GDM1 (cell line): ENCODE results near the gene NEAT1.

ENCODE experiments used
- DNase-seq: peaks from one replicate; lab custom pipeline; 2025; lab: John Stamatoyannopoulos, UW

NEAT1 gene

DNA sequence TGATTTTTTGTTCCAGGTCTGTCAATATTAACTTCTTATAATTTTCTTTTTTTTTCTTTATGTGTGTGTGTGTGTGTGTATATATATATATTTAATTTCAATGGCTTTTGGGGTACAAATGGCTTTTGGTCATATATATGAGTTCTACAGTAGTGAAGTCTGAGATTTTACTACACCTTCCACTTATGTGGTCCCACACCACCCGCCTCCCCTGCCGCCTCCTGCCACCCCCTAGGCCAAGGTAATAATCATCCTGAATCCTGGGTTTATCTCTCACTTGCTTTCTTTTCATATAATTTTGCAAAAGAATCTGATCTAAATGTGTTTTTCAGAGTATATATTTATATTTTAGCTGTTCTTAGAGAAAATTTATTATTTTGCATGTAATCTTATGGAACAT lies 11.1 kb downstream of the NEAT1 start:
- DNase-seq: no peak

DNA sequence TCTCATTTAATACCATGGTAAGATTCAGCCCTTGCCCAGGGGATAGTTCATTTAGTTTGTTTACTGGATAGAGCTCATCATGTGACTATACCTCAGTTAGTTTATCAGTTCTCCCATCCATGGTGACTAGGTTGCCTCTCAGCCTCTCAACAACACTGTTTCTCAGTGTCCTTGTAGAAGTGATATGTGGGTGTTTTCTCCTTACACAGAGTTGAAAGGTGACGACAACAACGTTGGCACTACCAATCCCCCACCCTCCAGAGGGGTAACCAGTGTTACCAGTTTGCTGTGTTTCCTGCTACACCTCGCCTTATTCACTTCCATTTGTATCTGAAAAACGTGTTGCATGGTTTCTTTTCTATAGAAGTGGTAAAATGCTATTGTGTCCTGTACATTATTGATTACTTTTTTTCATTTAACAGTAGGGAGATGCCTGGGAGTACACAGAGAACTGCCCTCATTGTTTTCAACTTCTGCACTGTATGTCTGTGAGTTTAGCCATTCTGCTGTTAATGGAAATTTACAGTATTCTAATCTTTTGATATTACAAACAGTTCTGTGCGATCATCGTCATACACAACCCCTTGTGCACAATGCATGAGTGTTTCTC lies 11.6 kb downstream of the NEAT1 start:
- no peak for DNase-seq

DNA sequence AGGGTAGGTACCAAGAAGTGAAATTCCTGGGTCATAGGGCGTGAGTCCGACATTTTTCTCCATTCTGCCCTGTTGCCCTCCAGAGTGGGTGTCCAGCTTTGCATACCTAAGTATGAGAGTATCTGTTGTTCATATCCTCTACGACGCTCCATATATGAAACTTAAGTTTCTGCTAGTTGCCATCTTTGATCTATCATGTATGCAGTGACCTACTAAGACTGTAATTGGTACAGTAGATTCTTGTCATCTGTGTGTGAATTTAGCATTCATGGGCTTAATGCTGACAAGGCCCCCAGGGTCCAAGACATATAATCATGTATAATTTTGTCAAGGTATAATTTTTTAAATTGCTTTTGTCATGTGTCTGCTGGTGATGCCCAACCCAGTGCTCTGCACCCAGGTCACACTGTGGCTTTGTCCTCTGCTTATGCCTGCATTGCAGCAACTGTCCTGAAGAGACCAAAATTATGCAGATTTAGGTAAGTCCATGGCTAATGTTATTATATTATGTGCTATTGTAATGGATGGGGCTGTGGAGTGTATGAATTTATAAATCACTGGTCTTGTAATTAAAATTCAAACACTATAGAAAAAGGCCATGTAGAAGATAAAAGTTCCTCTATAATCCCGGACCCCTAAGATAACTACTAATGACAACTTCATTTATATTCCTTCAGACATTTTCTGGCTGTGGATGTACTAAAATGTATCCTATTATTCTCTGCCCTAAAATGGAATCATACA lies 12.2 kb downstream of the NEAT1 start:
- DNase-seq: no peak

DNA sequence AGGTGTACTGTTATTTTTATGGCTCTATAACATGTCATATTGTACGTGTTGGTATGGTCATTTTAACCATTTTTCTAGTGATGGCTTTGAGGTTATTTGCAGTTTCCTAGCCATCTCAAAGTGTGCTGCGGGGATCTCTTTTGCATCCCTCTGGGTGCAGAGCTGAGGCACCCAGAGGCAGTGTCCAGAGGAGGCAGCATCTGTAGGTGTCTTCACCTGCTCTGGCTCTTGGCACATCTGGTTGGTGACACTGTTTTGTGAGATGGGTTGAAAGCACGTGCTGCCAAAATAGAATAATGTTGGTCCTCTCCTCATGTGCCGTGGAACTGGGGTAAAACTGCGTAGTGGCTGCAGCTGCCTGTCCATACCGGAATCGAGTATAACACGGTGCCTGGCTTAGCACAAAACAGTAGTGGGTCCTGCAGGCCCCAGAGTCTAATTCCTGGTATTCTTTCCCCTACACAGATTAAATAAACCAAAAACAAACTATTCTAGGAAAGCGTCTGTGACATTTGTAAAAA lies 12.9 kb downstream of the NEAT1 start:
- no peak for DNase-seq

DNA sequence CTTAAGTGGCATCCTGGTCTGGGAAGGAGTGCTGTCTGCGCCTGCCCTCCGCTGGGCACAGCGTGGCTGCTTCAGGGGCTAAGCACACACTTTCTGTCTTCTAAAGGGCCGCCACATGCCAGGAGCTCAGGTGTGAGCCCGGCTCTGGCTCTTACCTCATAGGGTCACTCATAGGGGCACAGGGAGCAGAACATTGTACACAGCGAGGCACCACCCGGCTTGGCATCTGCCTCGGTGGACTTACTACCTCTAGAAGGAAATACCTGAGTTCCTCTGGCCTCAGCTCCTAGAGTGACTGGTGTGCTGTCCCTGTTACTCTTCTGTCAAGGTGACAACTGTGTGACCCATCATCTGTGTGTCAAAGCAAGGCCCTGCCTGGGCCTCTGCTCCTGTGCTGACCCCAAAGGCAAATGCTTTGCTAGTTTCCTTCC lies 13.4 kb downstream of the NEAT1 start:
- no peak for DNase-seq

DNA sequence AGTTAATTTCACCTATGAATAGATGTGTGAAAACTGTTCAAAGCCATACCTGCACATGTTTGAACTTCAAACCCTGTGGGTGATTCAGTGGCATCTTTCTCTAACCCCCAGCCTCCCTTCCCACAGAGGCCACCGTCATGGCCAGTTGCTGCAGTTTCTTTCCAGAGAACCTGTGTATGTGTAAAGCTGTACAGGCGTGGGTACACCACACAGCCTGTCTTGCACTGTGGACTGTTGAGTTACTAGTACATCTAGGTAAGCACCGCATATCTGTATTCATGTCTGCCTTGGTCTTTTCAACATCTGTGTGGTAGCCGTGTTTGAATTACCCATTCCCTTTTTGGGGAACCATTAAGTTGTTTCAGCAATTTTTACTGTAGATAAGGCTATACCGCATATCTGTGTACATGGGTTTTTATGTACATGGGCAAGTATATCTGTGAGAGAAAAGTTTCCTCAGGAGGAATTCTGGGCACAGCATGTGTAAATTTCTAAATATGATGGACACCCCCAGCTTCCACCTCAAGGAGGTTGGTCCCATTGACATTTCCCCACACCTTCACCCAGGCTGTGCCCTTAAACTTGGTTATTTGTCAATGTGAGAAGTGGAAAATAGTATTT lies 13.9 kb downstream of the NEAT1 start:
- DNase-seq: no peak

DNA sequence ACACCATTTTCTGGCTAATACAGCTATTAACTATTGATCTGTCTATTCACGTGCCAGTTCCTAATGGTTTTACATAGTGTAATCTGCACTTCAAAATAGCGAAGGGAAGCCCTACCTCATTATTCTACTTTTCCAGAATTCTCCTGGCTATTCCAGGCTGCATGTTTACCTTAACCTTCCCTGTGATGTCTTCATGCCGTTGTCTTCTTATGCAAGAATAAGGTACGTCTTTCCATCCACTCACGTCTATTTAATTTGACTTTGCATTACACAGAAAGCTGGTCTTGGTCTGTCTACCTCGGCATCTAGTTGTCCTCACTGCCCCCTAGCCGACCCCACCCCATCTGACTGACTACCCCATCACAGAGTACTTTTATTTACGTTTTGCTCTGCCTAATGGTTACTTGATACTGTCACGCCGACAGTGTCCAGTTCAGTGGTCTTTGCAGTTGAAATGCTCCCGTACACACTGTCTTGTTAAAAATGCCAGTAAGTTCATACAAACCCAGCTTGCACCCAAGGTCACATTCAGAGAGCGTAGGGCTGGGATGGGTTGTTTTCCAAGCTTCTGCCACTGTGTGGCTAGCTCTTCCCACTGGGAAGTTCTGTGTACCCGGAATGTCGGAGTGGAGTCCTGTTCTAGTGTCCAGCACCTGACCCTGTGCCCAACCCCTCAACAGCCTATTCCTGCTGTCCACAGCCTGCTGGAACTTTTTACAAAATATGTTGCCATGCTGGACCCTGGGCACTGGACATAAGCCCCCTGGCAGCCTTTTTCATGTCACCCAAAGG lies 15.0 kb downstream of the NEAT1 start:
- DNase-seq: no peak

DNA sequence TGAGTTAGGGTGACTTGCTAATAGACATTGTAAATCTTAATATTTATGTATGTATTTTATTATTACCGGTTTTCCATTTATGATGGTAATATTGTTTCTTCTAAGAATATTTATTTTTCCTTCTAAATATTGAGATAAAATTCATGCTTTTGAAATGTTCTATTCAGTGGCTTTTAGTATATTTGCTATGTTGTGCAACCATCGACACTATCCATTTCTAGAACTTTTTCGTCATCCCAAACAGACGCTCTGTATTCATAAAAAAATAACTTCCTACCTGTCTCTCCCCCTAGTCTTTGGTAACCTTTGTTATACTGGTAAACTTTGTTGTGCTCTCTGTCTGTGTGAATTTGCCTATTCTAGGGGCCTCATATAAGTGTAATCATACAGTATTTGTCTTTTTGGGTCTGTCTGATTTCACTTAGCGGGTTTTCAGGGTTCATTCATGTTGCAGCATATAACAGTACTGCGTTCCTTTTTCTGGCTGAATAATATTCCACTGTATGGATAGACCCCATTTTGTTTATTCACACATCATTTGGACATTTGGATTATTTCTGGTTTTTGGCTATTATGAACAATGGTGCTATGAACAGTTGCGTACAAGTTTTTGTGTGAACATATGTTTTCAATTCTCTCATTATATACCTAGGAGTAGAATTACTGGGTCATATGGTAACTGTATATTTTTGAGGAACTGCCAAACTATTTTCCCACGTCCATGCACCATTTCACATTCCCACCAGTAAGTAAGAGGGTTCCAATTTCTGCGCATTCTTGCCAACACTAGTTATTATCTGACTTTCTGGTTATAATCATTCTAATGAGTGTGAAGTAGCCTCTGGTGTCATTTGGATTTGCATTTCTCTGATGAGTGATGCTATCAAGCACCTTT lies 15.9 kb downstream of the NEAT1 start:
- no peak for DNase-seq

DNA sequence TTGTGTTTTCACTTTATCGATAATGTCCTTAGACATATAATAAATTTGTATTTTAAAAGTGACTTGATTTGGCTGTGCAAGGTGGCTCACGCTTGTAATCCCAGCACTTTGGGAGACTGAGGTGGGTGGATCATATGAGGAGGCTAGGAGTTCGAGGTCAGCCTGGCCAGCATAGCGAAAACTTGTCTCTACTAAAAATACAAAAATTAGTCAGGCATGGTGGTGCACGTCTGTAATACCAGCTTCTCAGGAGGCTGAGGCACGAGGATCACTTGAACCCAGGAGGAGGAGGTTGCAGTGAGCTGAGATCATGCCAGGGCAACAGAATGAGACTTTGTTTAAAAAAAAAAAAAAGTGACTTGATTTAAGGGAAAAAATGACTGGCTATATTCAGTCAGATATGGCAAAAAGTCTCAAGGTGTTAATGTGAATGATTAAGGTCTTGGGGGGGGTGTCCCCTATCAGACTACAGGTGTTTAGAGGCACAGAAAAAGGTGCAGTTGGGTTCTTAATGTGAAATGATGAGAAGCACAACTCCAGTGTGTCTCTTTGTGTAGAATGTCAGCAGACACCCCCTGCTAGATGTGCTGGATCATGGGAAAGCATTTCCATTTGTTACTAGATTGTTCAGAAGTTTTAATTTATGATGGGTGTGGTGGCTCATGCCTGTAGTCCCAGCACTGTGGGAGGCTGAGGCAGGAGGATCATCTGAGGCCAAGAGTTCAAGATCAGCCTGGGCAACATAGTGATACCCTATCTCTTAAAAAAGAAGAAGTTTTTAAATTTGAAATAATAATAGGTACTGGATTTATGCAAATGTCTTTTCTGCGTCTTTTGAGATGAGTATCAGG lies 17.0 kb downstream of the NEAT1 start:
- no peak for DNase-seq

DNA sequence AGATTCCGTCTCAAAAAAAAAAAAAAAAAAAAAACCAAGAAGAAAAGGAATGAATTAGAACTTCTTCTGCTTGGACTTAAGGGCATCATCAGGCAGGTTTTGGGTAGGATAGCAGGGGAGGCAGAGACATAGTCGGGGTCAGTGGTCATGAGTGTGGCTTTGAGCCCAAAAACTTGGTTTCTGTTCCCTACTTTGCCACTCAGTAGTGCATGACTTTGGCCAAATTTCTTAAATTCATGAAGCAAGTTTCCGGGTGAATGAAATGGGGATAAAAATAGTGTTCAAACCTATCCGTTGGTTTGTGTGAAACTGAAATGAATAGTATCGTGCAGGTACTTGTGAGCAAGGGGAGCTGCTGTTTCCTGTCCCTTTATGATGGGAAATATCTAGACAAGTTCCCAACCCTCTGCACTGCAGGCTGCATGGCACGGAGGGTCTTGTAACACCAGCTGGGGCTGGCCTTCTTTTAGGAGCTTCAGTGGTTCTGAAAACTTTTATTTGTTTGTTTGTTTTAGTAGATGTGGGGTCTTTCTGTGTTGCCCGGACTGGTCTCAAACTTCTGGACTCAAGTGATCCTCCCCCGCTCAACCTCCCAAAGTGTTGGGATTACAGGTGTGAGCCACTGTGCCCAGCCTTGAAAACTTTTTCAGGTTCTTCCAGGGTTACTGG lies 18.4 kb downstream of the NEAT1 start:
- no peak for DNase-seq

DNA sequence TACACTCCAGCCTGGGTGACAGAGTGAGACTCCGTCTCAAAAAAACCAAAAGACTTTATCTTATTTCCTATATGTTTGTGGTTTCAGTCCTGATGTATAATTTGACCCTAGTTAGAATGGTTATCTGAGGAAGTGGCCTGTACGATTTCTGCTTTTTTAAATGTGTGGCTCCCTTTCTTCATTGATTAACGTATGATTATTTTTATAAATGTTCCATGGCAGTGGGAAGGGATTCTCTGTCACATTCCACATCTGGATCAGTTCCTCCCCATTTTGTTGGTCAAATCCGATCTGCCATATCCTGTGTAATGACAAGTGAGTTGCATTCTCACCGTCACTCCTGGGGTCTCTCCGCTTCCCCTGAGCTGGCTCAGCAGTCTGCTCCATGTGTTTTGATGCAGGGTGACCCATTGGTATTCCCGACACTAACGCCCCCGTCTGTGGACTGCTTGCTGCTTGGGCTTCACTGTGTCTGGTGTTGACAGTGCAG lies 20.3 kb downstream of the NEAT1 start:
- no peak for DNase-seq

DNA sequence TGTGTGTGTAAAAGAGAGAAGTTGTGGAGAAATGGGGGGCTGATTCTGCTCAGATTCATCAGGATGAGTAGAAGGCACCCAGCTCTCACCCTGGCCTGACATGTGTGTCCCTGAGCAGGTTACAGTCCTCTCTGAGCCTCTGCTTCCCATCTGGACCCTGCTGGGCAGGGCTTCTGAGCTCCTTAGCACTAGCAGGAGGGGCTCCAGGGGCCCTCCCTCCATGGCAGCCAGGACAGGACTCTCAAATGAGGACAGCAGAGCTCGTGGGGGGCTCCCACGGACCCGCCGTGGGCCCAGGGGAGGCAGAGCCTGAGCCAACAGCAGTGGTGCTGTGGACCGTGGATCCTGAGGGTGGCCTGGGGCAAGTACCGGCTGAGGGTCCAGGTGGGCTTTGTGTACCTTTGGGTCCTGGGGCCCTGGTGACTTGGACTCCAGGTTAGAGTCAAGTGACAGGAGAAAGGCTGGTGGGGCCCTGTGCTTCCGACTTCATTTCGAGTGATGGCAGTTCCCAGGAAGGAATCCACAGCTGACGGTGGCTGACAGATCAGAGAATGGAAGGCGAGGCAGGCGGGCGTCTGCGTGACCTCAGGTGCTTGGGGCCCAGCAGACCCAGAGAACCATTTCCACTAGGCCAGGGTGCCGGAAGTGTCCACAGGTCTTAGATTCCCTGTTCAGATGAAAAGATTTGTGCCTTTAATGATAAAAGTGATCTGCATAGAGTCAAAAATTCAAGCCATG lies 21.9 kb downstream of the NEAT1 start:
- no peak for DNase-seq

DNA sequence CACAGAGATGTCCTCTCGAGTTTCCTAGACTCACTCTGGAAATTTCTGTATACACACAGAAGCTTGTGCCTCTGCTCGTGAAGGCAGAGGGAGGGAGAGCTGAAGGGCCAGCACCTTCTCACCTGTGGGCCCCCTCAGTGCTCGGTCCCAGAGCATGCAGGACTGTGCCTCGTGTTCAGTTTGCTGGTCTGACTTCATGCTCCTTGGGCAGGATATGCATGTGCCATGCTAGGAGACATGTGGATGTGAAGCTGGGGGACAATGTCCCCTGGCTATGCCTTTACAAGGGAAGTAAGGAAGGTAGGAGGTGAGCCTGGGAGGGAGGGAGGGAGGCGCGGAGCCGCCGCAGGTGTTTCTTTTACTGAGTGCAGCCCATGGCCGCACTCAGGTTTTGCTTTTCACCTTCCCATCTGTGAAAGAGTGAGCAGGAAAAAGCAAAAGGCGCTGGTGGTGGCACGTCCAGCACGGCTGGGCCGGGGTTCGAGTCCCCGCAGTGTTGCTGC lies 22.6 kb downstream of the NEAT1 start:
- DNase-seq: no peak

DNA sequence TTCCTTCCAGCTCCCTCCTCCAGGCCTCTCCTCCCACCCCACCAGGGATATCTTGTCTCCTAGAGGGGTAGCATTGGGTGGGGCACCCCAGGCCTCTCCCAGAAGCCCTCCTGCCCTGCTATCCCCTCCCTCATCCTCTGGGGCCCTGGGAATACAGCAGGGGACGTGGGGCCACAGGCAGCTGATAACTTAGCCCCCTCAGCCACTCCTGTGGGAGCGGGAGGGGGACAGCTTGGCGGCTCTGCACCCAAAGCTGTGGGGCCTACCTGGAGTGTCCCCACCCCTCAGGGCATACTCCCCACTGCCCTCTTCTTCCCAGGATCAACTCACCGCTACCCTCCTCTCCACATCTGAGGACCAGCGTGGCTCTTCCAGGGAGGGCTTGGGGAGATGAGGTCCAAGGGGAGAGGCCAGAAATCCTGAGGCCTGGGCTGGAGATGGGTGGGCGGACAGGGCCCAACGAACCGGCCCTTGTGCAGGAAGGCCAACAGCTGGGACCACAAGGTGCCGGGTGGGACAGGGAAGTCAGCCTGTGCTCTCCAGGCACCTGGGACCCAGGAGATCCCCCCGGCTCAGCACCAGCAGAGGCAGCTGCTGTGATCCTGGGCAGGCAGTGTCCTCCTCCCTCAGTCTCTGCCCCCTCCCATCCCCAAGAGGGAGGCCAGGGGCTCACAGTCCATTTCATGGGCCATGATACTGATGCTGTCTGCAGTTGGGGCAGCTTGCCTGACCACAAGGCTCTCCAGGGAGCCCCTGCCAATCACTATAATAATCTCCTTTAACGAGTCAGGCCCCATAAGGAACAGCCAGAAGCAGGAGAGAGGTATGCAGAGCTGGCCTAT lies 23.2 kb downstream of the NEAT1 start:
- no peak for DNase-seq

DNA sequence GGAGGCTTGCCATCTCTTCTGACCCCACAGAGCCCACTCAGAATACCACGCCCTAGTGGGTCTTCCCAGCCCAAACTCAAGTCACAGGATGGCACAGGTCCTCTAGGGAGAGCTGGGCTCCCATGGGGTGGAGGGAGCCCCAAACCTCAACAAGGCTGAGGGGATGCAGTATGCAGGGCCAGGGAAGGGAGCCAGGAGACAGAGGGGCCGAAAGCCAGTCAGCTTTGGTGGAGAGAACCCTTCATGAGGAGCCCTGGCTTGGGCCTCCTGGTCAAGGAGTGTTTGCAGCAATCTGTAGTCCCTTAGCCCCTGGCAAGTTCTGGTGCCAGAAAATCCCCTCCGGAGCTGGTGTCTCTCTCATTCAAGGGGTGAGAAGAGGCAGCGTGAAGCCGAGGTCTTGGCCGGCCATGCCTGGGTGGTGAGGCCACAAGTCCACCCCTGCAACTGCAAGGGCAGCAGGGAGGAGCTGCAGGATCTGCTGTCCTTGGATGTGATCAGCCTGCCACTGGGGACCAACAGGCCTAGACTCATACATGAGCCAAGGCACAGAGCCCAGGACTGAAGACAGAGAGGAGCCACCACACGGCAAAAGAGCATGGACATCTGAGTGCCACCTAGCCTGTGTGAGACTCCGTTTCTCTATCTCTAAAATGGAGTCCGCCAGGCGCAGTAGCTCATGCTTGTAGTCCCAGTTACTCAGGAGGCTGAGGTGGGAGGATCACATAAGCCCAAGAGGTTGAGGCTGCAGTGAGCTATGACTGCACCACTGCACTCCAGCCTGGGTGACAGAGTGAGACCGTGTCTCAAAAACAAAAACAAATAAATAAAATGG lies 24.1 kb downstream of the NEAT1 start:
- no peak for DNase-seq

DNA sequence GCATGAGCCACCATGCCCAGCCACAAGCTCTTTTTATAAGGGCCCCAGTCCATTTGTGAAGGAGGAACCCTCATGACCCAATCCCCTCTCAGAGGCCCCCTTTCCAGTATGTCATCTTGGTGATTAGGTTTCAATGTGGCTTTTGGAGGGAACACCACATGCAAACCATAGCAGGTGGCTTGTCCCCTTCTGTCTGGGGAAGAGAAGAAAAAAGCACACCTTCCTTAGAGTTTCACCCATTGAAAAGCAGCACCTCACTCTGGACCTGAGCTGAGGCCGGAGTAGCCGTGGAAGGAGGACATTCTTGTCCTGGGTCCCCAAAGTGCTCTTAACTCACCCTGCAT lies 25.4 kb downstream of the NEAT1 start:
- DNase-seq: no peak
